ENCODE results near the gene LYAR. TPM values are rescaled to one million over a fixed set of nuclear protein-coding genes. Genes with fewer than 3 reads are reported as not detected.
A peak's percentile ranks its signal among the peaks of the same experiment; 100 is the strongest.

The LYAR gene
- total and polyA plus RNA-seq, 2 of the 13 experiments (the other 11 are each of a cell fraction or from before 2014, with no cell fraction given), result 7.8 to 94.2 TPM

GRCh38 chr4:4339504-4340085 is 49.6 kb upstream of the LYAR start:
- ATAC-seq (no peak), DNase-seq (ENCODE audit: low spot score) (no peak), FAIRE-seq (no peak)
- TF ChIP-seq SOX13 (IDR thresholded peaks at IDR 0.05), result no peak
- TF ChIP-seq SOX13 (CRISPR knock-in tag; conservative IDR thresholded peaks at IDR 0.05 in 1 of 2, IDR thresholded peaks at IDR 0.05 in 1 of 2), result no peak
- TF ChIP-seq REPIN1 (CRISPR knock-in tag; IDR thresholded peaks at IDR 0.05; ENCODE audit: borderline replicate concordance, low read depth), result no peak
- TF ChIP-seq RFX5 (IDR thresholded peaks at IDR 0.05; ENCODE audit: low read depth, low read length), result peak; percentile 67
- 63% methylated on average over 21 of the region's 21 CpGs for WGBS (ENCODE audit: low lambda C conversion rate)
- Histone ChIP-seq H2AFZ (ENCODE audit: low read length) (no peak overlapping the region), H3K9me3 (ENCODE audit: low read length) (no peaks in the 10 kb centered on the region), H3K79me2 (ENCODE audit: insufficient read depth, low read length) (no peaks in the 10 kb centered on the region), H3K27ac (ENCODE audit: extremely low read length, insufficient read depth, low read length) (no peak overlapping the region), H3K27me3 (ENCODE audit: control insufficient read depth in 1 of 2, insufficient read depth in 2 of 2, low read length in 2 of 2) (peaks cover 0 to 3% of the 10 kb centered on the region in 2 experiments; a peak in 2 of 5 replicates), H3K4me2 (ENCODE audit: low read depth, low read length) (no peak overlapping the region), H3K4me1 (ENCODE audit: insufficient read depth, low read length) (peaks cover 27% of the 10 kb centered on the region), H3K4me3 (replicated peaks in 1 of 3; ENCODE audit: insufficient read depth in 1 of 3, low read depth in 2 of 3, low read length in 3 of 3) (no peak overlapping the region), H3K9ac (ENCODE audit: insufficient read depth, low read depth, low read length) (no peak overlapping the region), H3K36me3 (replicated peaks in 1 of 2; ENCODE audit: control insufficient read depth in 1 of 2, insufficient read depth in 2 of 2, low read length in 2 of 2) (no peaks in the 10 kb centered on the region), H4K20me1 (ENCODE audit: insufficient read depth, low read length) (no peaks in the 10 kb centered on the region)
- intact Hi-C loops (cut with micrococcal nuclease; ENCODE audit: unreplicated experiment), result no loop called here
- ChIA-PET POLR2A (no interaction called here), CTCF (ENCODE audit: low intra/inter-chr PET ratio, low total read pairs) (no interaction called here)
- BruUV-seq (replicated peaks), result no TSS peak
- in situ Hi-C loops (cut with HindIII; ENCODE audit: extremely low pct_ligation_motif_present, low pct_unique_long_range_greater_than_20kb), result loop anchor here (5.0 kb wide), 1 partner anchor 82 kb away; no protein-coding TSS in a partner anchor

- ChIA-PET CTCF (ENCODE audit: low intra/inter-chr PET ratio, low total read pairs) (no interaction called here), POLR2A (no interaction called here)
- Histone ChIP-seq H3K4me1 (ENCODE audit: insufficient read depth, low read length) (peaks cover 38% of the 10 kb centered on the region), H3K9ac (ENCODE audit: insufficient read depth, low read depth, low read length) (no peak overlapping the region), H3K36me3 (replicated peaks in 1 of 2; ENCODE audit: control insufficient read depth in 1 of 2, insufficient read depth in 2 of 2, low read length in 2 of 2) (no peaks in the 10 kb centered on the region), H3K9me3 (ENCODE audit: low read length) (no peaks in the 10 kb centered on the region), H4K20me1 (ENCODE audit: insufficient read depth, low read length) (no peaks in the 10 kb centered on the region), H3K27me3 (ENCODE audit: control insufficient read depth in 1 of 2, insufficient read depth in 2 of 2, low read length in 2 of 2) (peaks cover 0 to 3% of the 10 kb centered on the region in 2 experiments; a peak in 2 of 5 replicates), H3K4me3 (replicated peaks in 1 of 3; ENCODE audit: insufficient read depth in 1 of 3, low read depth in 2 of 3, low read length in 3 of 3) (peak overlapping the region in 1 of 3 experiments; percentile 1; a peak in 1 of 6 replicates), H3K27ac (ENCODE audit: extremely low read length, insufficient read depth, low read length) (no peak overlapping the region), H3K79me2 (ENCODE audit: insufficient read depth, low read length) (no peaks in the 10 kb centered on the region), H3K4me2 (ENCODE audit: low read depth, low read length) (peak overlapping the region; percentile 25), H2AFZ (ENCODE audit: low read length) (no peak overlapping the region)
- intact Hi-C loops (cut with micrococcal nuclease; ENCODE audit: unreplicated experiment) (no loop called here), in situ Hi-C loops (cut with HindIII; ENCODE audit: extremely low pct_ligation_motif_present, low pct_unique_long_range_greater_than_20kb) (loop anchor here (5.0 kb wide), 1 partner anchor 81 kb away; no protein-coding TSS in a partner anchor)
- peak; percentile 79 for TF ChIP-seq ZNF768 (CRISPR knock-in tag; IDR thresholded peaks at IDR 0.05)
- no peak for TF ChIP-seq CC2D1A (CRISPR knock-in tag; IDR thresholded peaks at IDR 0.05)
- 2% methylated on average over 9 of the region's 11 CpGs for WGBS (ENCODE audit: low lambda C conversion rate)
- no TSS peak for BruUV-seq (replicated peaks)
- ATAC-seq, result no peak
- DNase-seq (ENCODE audit: low spot score), result no peak
- no peak for FAIRE-seq
Measured at GRCh38 chr4:4338210-4339001, 48.5 kb upstream of the LYAR start.

Data from HepG2 (cell line).